ENCODE data around the gene RFXANK. TPM values are rescaled to one million over a fixed set of nuclear protein-coding genes. Genes with fewer than 3 reads are reported as not detected.

The RFXANK gene
- total and polyA plus RNA-seq, 4 donors, result 8.9 to 27.8 (median 19.0) TPM

DNA sequence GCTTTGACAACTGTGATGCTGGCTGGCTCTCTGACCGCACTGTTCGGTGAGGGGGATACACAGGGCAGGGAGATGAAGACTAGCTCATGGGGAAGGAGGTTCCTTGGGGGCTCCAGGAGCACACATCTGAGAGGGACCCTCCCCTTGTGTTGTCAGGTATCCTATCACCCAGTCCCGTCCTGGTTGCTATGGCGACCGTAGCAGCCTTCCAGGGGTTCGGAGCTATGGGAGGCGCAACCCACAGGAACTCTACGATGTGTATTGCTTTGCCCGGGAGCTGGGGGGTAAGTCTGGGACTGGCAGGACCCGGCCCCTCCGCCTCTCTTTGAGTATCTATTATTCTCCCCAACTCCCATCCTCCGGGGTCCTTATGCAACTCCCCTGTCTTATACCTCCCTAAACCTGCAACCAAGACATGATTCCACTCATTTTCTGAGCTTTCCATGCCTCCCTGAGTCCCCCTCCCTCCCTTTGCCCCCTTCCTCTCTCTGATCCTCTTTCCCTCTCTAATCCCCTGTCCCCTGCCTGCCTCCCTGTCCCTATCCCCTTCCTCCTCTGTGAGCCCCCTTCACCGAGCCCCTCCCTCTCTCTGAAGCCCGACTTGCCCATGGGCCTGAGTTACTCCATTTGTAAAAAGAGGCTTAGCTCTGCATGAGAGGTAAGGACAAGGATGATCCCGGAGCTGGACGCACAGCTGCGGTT, 32.2 kb downstream of the RFXANK start:
- peaks cover 0 to 5% (median 0%) of the 10 kb centered on the region in 4 donors for H3K27me3 ChIP-seq (ENCODE audit: control insufficient read depth in 4 of 4, insufficient read depth in 4 of 4, low read length in 3 of 4)
- H3K4me3 ChIP-seq (ENCODE audit: low read depth in 1 of 3, low read length in 3 of 3), result peak overlapping the region in 1 of 3 donors; percentile 48
- no peak for DNase-seq (ENCODE audit: low spot score)
- WGBS, result 70% methylated on average over 17 of the region's 17 CpGs
- H3K9ac ChIP-seq (ENCODE audit: low read depth in 1 of 2, low read length in 2 of 2), result no peak overlapping the region
- H3K36me3 ChIP-seq (ENCODE audit: control insufficient read depth in 4 of 4, insufficient read depth in 3 of 4, low read depth in 1 of 4, low read length in 3 of 4), result no peaks in the 10 kb centered on the region
- H3K9me3 ChIP-seq (ENCODE audit: control insufficient read depth in 4 of 4, low read length in 3 of 4), result no peaks in the 10 kb centered on the region
- peaks cover 5 to 20% (median 15%) of the 10 kb centered on the region in 4 donors for H3K4me1 ChIP-seq (ENCODE audit: control insufficient read depth in 4 of 4, insufficient read depth in 4 of 4, low read length in 3 of 4)
- H3K27ac ChIP-seq (ENCODE audit: low read depth in 1 of 2, low read length in 2 of 2), result no peak overlapping the region
- TF ChIP-seq GABPA (IDR thresholded peaks at IDR 0.05 in 1 of 2, conservative IDR thresholded peaks at IDR 0.05 in 1 of 2), result no peak
- no peak for TF ChIP-seq JUND (IDR thresholded peaks at IDR 0.05)
- no peak for TF ChIP-seq HNF4A (conservative IDR thresholded peaks at IDR 0.05)
- TF ChIP-seq, protein P1, sequence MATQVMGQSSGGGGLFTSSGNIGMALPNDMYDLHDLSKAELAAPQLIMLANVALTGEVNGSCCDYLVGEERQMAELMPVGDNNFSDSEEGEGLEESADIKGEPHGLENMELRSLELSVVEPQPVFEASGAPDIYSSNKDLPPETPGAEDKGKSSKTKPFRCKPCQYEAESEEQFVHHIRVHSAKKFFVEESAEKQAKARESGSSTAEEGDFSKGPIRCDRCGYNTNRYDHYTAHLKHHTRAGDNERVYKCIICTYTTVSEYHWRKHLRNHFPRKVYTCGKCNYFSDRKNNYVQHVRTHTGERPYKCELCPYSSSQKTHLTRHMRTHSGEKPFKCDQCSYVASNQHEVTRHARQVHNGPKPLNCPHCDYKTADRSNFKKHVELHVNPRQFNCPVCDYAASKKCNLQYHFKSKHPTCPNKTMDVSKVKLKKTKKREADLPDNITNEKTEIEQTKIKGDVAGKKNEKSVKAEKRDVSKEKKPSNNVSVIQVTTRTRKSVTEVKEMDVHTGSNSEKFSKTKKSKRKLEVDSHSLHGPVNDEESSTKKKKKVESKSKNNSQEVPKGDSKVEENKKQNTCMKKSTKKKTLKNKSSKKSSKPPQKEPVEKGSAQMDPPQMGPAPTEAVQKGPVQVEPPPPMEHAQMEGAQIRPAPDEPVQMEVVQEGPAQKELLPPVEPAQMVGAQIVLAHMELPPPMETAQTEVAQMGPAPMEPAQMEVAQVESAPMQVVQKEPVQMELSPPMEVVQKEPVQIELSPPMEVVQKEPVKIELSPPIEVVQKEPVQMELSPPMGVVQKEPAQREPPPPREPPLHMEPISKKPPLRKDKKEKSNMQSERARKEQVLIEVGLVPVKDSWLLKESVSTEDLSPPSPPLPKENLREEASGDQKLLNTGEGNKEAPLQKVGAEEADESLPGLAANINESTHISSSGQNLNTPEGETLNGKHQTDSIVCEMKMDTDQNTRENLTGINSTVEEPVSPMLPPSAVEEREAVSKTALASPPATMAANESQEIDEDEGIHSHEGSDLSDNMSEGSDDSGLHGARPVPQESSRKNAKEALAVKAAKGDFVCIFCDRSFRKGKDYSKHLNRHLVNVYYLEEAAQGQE (IDR thresholded peaks at IDR 0.05), result no peak
- no peak for TF ChIP-seq RXRA (IDR thresholded peaks at IDR 0.05)
- no peak for TF ChIP-seq RAD21 (IDR thresholded peaks at IDR 0.05)
- no peak for TF ChIP-seq NR2F2 (IDR thresholded peaks at IDR 0.05)

- TF ChIP-seq CTCF (IDR thresholded peaks at IDR 0.05; ENCODE audit: low read depth, low read length, missing input control) (peak; percentile 51), RAD21 (IDR thresholded peaks at IDR 0.05) (peak; percentile 58 to 73), TAF1 (conservative IDR thresholded peaks at IDR 0.05) (no peak)
- H3K4me3 ChIP-seq (ENCODE audit: low read depth in 1 of 3, low read length in 3 of 3), result peak overlapping the region; percentile 12 to 48 (median 34)
- no peak overlapping the region for H3K27ac ChIP-seq (ENCODE audit: low read depth in 1 of 2, low read length in 2 of 2)
- no peak overlapping the region for H3K9ac ChIP-seq (ENCODE audit: low read depth in 1 of 2, low read length in 2 of 2)
- H3K4me1 ChIP-seq (ENCODE audit: control insufficient read depth in 4 of 4, insufficient read depth in 4 of 4, low read length in 3 of 4), result peaks cover 5 to 20% (median 15%) of the 10 kb centered on the region in 4 donors
- H3K9me3 ChIP-seq (ENCODE audit: control insufficient read depth in 4 of 4, low read length in 3 of 4), result no peaks in the 10 kb centered on the region
- peaks cover 0 to 5% (median 0%) of the 10 kb centered on the region in 4 donors for H3K27me3 ChIP-seq (ENCODE audit: control insufficient read depth in 4 of 4, insufficient read depth in 4 of 4, low read length in 3 of 4)
- no peaks in the 10 kb centered on the region for H3K36me3 ChIP-seq (ENCODE audit: control insufficient read depth in 4 of 4, insufficient read depth in 3 of 4, low read depth in 1 of 4, low read length in 3 of 4)
- peak; percentile 73 for DNase-seq (ENCODE audit: low spot score)
- 2% methylated on average over 59 of the region's 59 CpGs for WGBS
Observed at GRCh38 chr19:19224852-19225494, 32.9 kb downstream of the RFXANK start.

GRCh38 chr19:19226204-19226603, 34.1 kb downstream of the RFXANK start:
- Histone ChIP-seq H3K9ac (ENCODE audit: low read depth in 1 of 2, low read length in 2 of 2) (no peak overlapping the region), H3K27ac (ENCODE audit: low read depth in 1 of 2, low read length in 2 of 2) (no peak overlapping the region), H3K36me3 (ENCODE audit: control insufficient read depth in 4 of 4, insufficient read depth in 3 of 4, low read depth in 1 of 4, low read length in 3 of 4) (no peaks in the 10 kb centered on the region), H3K27me3 (ENCODE audit: control insufficient read depth in 4 of 4, insufficient read depth in 4 of 4, low read length in 3 of 4) (peaks cover 0 to 5% (median 0%) of the 10 kb centered on the region in 4 donors), H3K4me3 (ENCODE audit: low read depth in 1 of 3, low read length in 3 of 3) (no peak overlapping the region), H3K9me3 (ENCODE audit: control insufficient read depth in 4 of 4, low read length in 3 of 4) (no peaks in the 10 kb centered on the region), H3K4me1 (ENCODE audit: control insufficient read depth in 4 of 4, insufficient read depth in 4 of 4, low read length in 3 of 4) (peaks cover 5 to 20% (median 15%) of the 10 kb centered on the region in 4 donors)
- DNase-seq (ENCODE audit: low spot score), result no peak
- WGBS, result 81% methylated on average over 5 of the region's 5 CpGs
- TF ChIP-seq RAD21 (IDR thresholded peaks at IDR 0.05) (no peak), FOXA2 (IDR thresholded peaks at IDR 0.05) (no peak), HNF4A (conservative IDR thresholded peaks at IDR 0.05) (no peak), FOXA1 (IDR thresholded peaks at IDR 0.05) (no peak), YY1 (IDR thresholded peaks at IDR 0.05) (no peak), HNF4G (IDR thresholded peaks at IDR 0.05) (no peak)
- TF ChIP-seq, protein P1 (IDR thresholded peaks at IDR 0.05), result no peak
- TF ChIP-seq, protein P2, sequence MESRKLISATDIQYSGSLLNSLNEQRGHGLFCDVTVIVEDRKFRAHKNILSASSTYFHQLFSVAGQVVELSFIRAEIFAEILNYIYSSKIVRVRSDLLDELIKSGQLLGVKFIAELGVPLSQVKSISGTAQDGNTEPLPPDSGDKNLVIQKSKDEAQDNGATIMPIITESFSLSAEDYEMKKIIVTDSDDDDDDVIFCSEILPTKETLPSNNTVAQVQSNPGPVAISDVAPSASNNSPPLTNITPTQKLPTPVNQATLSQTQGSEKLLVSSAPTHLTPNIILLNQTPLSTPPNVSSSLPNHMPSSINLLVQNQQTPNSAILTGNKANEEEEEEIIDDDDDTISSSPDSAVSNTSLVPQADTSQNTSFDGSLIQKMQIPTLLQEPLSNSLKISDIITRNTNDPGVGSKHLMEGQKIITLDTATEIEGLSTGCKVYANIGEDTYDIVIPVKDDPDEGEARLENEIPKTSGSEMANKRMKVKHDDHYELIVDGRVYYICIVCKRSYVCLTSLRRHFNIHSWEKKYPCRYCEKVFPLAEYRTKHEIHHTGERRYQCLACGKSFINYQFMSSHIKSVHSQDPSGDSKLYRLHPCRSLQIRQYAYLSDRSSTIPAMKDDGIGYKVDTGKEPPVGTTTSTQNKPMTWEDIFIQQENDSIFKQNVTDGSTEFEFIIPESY (IDR thresholded peaks at IDR 0.05), result no peak
